Effector memory CD8-positive, alpha-beta T cell (primary cell): ENCODE results near the gene TTC34.

Experiments
- ATAC-seq: fragments of 150-1000 bp; cut with Tn5 transposase; replicated peaks from 2 replicates; pipeline ENCODE4 v1.10.0; 2021; ENCODE audit warnings: mild to moderate bottlenecking, moderate library complexity
- DNase-seq, 3 experiments: peaks; one replicate each; pipeline ENCODE4 v3.0.0; 2021
- H3K27ac Mint-ChIP-seq, 2 donors: one replicate each; pipeline ENCODE4 v1.8.0; 2022; ENCODE audit warnings: mild to moderate bottlenecking in 2 of 2, mixed read lengths in 2 of 2, moderate library complexity in 2 of 2
- H3K27me3 Mint-ChIP-seq, 2 donors: one replicate each; pipeline ENCODE4 v1.8.0; 2022; ENCODE audit warnings: mixed read lengths in 2 of 2
- H3K36me3 Mint-ChIP-seq: one replicate; pipeline ENCODE4 v1.8.0; 2022; ENCODE audit warnings: mild to moderate bottlenecking, moderate library complexity, mixed read lengths; ENCODE audit not compliant: insufficient read depth
- H3K4me1 Mint-ChIP-seq, 2 donors: one replicate each; pipeline ENCODE4 v1.8.0; 2022; ENCODE audit warnings: low read depth in 2 of 2, mixed read lengths in 2 of 2
- H3K4me3 Mint-ChIP-seq, 2 donors: one replicate each; pipeline ENCODE4 v1.8.0; 2022; ENCODE audit warnings: mild to moderate bottlenecking in 2 of 2, mixed read lengths in 2 of 2, moderate library complexity in 2 of 2
- H3K9me3 Mint-ChIP-seq, 2 donors: one replicate each; pipeline ENCODE4 v1.8.0; 2022; ENCODE audit warnings: mixed read lengths in 2 of 2

The TTC34 gene

GRCh38 chr1:2610036-2610959, 191.2 kb downstream of the TTC34 start:
- ATAC-seq, result no peak
- Mint-ChIP-seq H3K9me3 (peaks cover 0 to 8% of the 10 kb centered on the region in 2 donors), H3K4me1 (no peaks in the 10 kb centered on the region), H3K36me3 (no peaks in the 10 kb centered on the region), H3K4me3 (no peak overlapping the region), H3K27me3 (peaks cover 8 to 16% of the 10 kb centered on the region in 2 donors), H3K27ac (no peak overlapping the region)
- DNase-seq, result no peak

DNA sequence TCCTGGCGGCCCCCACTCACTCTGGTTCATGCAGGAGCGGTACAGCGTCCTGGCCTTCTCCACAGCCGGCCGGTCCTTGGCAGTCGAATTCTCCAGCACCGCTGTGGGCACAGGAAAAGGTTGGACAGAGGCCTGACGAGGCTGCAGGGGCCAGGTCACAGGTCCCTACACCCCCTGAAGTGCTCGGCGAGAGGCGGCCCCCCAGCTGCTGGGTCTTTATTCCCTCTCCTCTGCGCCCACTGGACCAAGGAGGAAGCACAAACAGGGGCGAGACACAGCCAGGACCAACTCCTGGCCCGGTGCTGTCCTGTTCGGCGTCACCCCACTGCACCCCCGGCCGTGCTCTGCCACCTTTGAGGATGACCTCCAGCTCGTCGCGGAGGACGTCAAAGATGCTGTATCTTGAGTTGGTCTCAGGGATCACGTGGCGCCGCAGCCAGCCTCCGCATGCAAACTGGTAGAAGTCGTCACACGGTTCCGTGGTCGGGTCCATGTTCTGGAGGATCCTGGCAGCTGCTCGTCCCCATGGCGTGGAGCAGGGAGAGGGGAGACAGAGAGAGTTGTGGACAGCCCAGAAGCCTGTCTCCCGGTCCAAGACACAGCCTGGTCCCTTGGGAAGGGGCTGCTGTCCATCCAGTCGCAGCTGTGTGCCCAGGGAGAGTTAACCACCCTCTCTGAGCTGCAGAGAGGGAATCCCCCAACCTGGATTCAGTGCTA, 192.0 kb downstream of the TTC34 start:
- no peaks in the 10 kb centered on the region for H3K36me3 Mint-ChIP-seq
- H3K4me1 Mint-ChIP-seq, result no peaks in the 10 kb centered on the region
- ATAC-seq (no peak), DNase-seq (no peak)
- no peak overlapping the region for H3K27ac Mint-ChIP-seq
- H3K27me3 Mint-ChIP-seq, result peaks cover 8 to 16% of the 10 kb centered on the region in 2 donors
- peaks cover 0 to 6% of the 10 kb centered on the region in 2 donors for H3K9me3 Mint-ChIP-seq
- H3K4me3 Mint-ChIP-seq, result no peak overlapping the region

- Mint-ChIP-seq H3K4me3 (no peak overlapping the region), H3K27ac (no peak overlapping the region), H3K9me3 (no peaks in the 10 kb centered on the region), H3K4me1 (no peaks in the 10 kb centered on the region), H3K27me3 (peaks cover 3 to 20% of the 10 kb centered on the region in 2 donors), H3K36me3 (no peaks in the 10 kb centered on the region)
- no peak for DNase-seq
- no peak for ATAC-seq
These were observed 193.8 kb downstream of the TTC34 start for GRCh38 chr1:2607641-2608091.

- Mint-ChIP-seq H3K4me1 (no peaks in the 10 kb centered on the region), H3K36me3 (peaks cover 2% of the 10 kb centered on the region), H3K27ac (no peak overlapping the region), H3K27me3 (peaks cover 8 to 20% of the 10 kb centered on the region in 2 donors), H3K9me3 (no peaks in the 10 kb centered on the region), H3K4me3 (no peak overlapping the region)
- no peak for DNase-seq
- ATAC-seq, result no peak
These were observed 194.4 kb downstream of the TTC34 start for GRCh38 chr1:2606881-2607621.

GRCh38 chr1:2606396-2606880, 195.1 kb downstream of the TTC34 start:
- H3K9me3 Mint-ChIP-seq, result no peaks in the 10 kb centered on the region
- ATAC-seq (no peak), DNase-seq (no peak)
- no peaks in the 10 kb centered on the region for H3K4me1 Mint-ChIP-seq
- H3K36me3 Mint-ChIP-seq, result peaks cover 2% of the 10 kb centered on the region
- H3K4me3 Mint-ChIP-seq, result no peak overlapping the region
- H3K27ac Mint-ChIP-seq, result no peak overlapping the region
- H3K27me3 Mint-ChIP-seq, result peaks cover 8 to 26% of the 10 kb centered on the region in 2 donors

DNA sequence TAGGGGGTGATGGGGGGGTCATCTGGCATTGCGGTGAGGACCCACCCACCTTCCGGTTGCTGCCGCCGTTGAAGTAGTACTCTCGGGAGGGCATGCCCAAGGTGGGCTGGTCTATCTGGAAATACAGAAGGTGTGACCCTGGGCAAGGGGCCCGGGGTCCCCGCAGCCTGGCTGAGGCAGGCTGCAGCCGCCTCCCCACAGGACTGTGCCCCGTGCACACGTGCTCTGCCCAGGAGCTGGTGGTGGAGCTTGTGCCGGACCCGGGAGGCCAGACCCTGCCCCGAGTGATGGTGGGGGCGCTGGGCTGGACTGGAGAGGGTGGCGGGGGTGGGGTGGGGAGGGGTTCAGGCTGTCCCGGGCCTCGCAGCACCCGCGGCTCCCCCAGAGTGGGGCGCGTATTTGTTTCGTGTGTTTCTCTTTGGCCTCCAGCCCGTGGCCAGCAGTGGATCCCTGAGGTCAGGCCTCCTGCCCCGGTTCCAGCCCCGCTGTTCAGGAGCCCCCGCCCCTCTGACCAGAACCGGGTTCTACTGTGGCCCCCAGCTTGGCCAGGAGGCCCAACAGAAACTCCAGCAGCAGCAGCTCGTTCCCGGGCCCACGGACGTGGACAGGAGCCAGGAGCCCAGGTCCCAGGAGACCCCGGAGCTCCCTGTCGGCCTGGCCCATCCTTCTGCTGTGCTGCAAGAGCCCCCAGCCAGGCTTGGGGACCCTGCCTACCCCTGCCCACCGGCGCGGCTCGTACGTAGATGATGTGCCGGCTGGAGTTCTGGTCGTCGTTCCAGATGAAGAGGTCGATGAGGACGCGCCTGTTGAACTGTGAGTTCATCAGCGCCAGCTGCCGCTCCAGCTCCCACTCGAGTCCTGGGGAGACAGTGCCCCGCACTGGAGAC, 195.7 kb downstream of the TTC34 start:
- no peak for DNase-seq

DNA sequence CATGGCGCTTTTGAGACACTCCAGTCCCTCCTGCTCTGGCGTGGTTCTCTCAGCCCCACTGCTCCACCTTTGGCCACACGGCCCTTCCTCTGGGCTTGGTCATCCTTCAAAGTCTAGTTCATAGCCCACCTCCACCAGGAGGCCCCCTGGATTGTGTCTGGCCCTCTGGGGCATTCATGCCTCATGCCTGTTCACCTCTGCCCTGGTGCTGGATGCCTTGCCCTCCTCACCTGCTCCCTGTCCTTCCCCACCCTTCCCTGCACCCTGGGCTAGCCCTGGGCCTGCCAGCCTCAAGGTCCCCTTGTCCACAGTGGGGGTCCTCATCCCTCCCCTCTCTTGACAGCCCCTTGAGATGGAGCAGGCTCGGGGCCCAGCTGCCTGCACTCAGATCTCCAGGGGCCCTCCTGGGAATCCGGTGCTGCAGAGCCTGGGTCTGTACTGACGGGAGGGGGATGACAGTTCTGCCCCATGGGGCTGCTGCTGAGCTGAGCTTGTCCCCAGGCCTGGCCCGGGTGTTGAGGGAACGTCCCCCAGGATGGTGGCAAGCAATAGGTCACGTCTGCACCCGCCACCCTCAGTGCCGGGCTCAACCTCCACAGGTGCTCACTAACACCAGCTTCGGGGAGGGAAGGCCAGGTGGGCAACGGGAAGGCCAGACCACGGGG, 196.5 kb downstream of the TTC34 start:
- H3K9me3 Mint-ChIP-seq, result no peaks in the 10 kb centered on the region
- no peak overlapping the region for H3K27ac Mint-ChIP-seq
- no peak for ATAC-seq
- no peaks in the 10 kb centered on the region for H3K4me1 Mint-ChIP-seq
- peaks cover 8 to 30% of the 10 kb centered on the region in 2 donors for H3K27me3 Mint-ChIP-seq
- DNase-seq, result no peak
- no peak overlapping the region for H3K4me3 Mint-ChIP-seq
- peaks cover 2% of the 10 kb centered on the region for H3K36me3 Mint-ChIP-seq

More for the DNA sequence above, 195.7 kb downstream of the TTC34 start:
- peaks cover 8 to 30% of the 10 kb centered on the region in 2 donors for H3K27me3 Mint-ChIP-seq
- ATAC-seq, result no peak
- no peaks in the 10 kb centered on the region for H3K4me1 Mint-ChIP-seq
- no peak overlapping the region for H3K27ac Mint-ChIP-seq
- H3K36me3 Mint-ChIP-seq, result peaks cover 2% of the 10 kb centered on the region
- H3K9me3 Mint-ChIP-seq, result no peaks in the 10 kb centered on the region
- H3K4me3 Mint-ChIP-seq, result no peak overlapping the region

- Mint-ChIP-seq H3K36me3 (peaks cover 2% of the 10 kb centered on the region), H3K9me3 (no peaks in the 10 kb centered on the region), H3K27me3 (peaks cover 8 to 30% of the 10 kb centered on the region in 2 donors), H3K4me1 (no peaks in the 10 kb centered on the region), H3K4me3 (no peak overlapping the region), H3K27ac (no peak overlapping the region)
- ATAC-seq (no peak), DNase-seq (no peak)
These were observed 197.2 kb downstream of the TTC34 start for GRCh38 chr1:2604156-2604843.

DNA sequence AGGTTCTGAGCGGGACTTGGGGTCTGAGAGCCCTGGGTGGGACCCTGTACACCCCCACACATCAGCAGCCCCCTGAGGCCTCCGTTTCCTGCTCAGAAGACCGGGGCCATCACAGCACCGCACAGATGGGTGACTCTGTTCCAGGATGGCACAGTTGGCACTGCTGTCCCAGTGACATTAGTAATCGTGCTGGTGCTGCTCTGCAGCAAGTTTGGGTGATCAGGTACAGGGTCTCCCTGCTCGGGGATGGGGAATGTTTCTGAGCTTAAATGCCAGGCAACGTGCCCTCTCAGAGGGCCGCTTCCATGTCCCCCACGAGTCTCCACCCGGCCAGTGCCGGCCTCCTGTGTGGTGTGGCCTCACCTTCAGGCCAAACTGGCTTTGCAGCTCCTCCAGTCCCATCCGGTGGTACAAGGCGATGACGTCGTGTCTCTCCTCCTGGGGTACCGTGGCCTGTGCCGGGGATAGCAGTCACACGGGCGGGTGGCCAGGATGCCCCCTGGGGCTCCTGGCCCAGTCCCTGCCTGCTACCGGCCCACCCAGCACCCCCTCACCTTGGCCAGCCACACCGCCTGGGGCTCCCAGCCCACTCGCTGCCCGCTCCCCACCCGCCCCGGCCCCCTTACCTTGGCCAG, 197.9 kb downstream of the TTC34 start:
- peaks cover 2% of the 10 kb centered on the region for H3K36me3 Mint-ChIP-seq
- no peak for ATAC-seq
- no peaks in the 10 kb centered on the region for H3K9me3 Mint-ChIP-seq
- H3K27ac Mint-ChIP-seq, result no peak overlapping the region
- H3K4me1 Mint-ChIP-seq, result no peaks in the 10 kb centered on the region
- DNase-seq, result no peak
- H3K27me3 Mint-ChIP-seq, result peaks cover 8 to 30% of the 10 kb centered on the region in 2 donors
- H3K4me3 Mint-ChIP-seq, result no peak overlapping the region

DNA sequence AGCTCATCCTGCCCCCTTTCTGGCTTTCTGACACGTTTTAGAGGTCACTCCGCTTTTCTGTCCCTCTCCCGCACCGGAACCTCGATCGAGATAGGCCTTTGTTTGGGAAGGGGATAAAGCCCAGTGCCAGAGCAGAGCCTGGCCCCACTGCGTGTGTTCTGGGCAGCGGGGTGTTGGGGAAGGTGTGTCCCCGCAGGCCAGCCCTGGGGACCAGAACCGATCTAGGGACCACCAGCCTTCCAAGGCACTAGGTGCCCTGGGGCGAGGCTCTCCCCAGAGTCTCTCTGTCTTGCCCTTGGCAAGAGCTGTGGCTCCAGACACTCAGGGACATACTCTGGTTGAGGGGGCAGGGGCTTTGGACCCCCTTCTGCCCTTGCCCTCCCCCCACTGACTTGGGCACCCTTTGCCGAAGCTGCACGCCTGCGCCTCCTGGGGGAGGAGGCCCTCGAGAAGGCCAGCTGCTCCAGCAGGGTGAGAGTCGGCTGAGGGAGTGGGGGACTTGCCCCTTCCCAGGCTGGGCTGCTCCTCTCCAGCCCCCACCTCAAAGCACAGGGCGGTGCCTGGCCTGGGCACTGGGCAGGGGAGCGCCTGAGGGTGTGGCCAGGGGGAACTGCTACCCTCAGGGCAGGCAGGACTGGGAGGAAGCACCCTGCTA, 198.5 kb downstream of the TTC34 start:
- H3K9me3 Mint-ChIP-seq, result no peaks in the 10 kb centered on the region

DNA sequence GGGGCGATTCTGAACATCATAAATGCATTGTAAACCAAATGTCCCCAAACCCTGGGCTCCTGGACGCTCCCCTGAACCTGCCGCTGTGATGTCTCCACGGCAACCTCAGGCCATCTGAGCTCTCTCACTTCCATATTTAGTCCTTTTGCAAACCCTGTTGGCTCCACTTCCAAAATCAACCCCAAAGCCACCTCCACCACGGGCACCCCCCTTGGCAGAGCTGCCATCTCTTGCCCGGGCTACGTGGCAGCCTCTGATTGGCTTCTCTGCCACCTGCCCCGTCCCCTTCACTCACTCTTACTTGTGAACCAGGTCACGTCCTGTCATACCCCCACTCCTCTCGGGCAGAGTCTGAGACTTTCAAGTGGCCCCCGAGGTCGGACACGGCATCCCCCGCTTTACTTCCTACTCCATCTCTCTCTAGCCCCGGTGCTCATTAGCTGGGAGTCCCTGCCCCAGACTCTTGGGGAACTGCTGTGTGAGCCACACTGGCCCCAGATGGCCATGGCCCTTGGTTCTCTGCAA, 199.1 kb downstream of the TTC34 start:
- Mint-ChIP-seq H3K4me1 (no peaks in the 10 kb centered on the region), H3K36me3 (peaks cover 2% of the 10 kb centered on the region), H3K4me3 (no peak overlapping the region), H3K9me3 (no peaks in the 10 kb centered on the region), H3K27ac (no peak overlapping the region), H3K27me3 (peaks cover 8 to 43% of the 10 kb centered on the region in 2 donors)
- no peak for DNase-seq
- no peak for ATAC-seq

More for the DNA sequence above, 198.5 kb downstream of the TTC34 start:
- Mint-ChIP-seq H3K27me3 (peaks cover 8 to 37% of the 10 kb centered on the region in 2 donors), H3K36me3 (peaks cover 2% of the 10 kb centered on the region), H3K27ac (no peak overlapping the region), H3K4me1 (no peaks in the 10 kb centered on the region), H3K4me3 (no peak overlapping the region)
- no peak for DNase-seq
- ATAC-seq, result no peak
